PFSK-1 (cell line): Measurements from ENCODE around the gene SGK1.

Experiments used
- FOXP2 ChIP-seq: optimal IDR thresholded peaks from 2 replicates; pipeline ENCODE3; 2011; ENCODE audit warnings: borderline replicate concordance, control low read depth, inconsistent platforms; ENCODE audit not compliant: insufficient read depth; ENCODE audit errors: extremely low read length, extremely low read depth
- POLR2AphosphoS5 ChIP-seq: IDR thresholded peaks from 2 replicates; pipeline ENCODE4 v1.6.1; 2012; ENCODE audit warnings: low read depth, mild to moderate bottlenecking, control low read depth, low read length, moderate library complexity
- SIN3A ChIP-seq: IDR thresholded peaks from 2 replicates; pipeline ENCODE4 v1.6.1; 2012; ENCODE audit warnings: mild to moderate bottlenecking, low read length, moderate library complexity, borderline replicate concordance; ENCODE audit not compliant: insufficient read depth
- TAF1 ChIP-seq: IDR thresholded peaks from 2 replicates; pipeline ENCODE4 v1.6.1; 2012; ENCODE audit warnings: low read length, control low read depth, borderline replicate concordance; ENCODE audit not compliant: insufficient read depth

DNA sequence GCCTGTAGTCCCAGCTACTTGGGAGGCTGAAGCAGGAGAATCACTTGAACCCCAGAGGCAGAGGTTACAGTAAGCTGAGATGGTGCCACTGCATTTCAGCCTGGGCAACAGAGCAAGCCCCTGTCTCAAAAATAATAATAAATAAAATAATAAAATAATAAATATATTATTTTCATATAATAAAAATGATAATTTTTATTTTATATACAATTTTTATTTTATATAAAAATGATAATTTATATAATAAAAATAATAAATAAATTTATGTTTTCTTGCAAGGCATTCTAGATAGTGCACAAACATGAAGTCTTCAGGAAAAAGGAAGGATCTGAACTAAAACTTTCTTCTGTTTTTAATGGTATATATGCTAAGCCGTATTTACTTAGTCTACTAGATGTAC lies 12.6 kb upstream of the SGK1 start:
- no peak for TF ChIP-seq POLR2AphosphoS5
- no peak for TF ChIP-seq FOXP2
- TF ChIP-seq TAF1, result no peak
- no peak for TF ChIP-seq SIN3A
